Effector memory CD8-positive, alpha-beta T cell (primary cell): ENCODE results near the gene ZDHHC19.
"Not testable (repeated sequence)": the region's sequence is repeated elsewhere in the genome, so short reads cannot be mapped to it uniquely, and the experiment has no call there.

ENCODE experiments used
- ATAC-seq: fragments of 150-1000 bp; cut with Tn5 transposase; replicated peaks from 2 replicates; pipeline ENCODE4 v1.10.0; 2021; ENCODE audit warnings: mild to moderate bottlenecking, moderate library complexity
- DNase-seq, 3 experiments: peaks; one replicate each; pipeline ENCODE4 v3.0.0; 2021
- H3K27ac Mint-ChIP-seq, 2 donors: one replicate each; pipeline ENCODE4 v1.8.0; 2022; ENCODE audit warnings: mild to moderate bottlenecking in 2 of 2, mixed read lengths in 2 of 2, moderate library complexity in 2 of 2
- H3K27me3 Mint-ChIP-seq, 2 donors: one replicate each; pipeline ENCODE4 v1.8.0; 2022; ENCODE audit warnings: mixed read lengths in 2 of 2
- H3K36me3 Mint-ChIP-seq: one replicate; pipeline ENCODE4 v1.8.0; 2022; ENCODE audit warnings: mild to moderate bottlenecking, moderate library complexity, mixed read lengths; ENCODE audit not compliant: insufficient read depth
- H3K4me1 Mint-ChIP-seq, 2 donors: one replicate each; pipeline ENCODE4 v1.8.0; 2022; ENCODE audit warnings: low read depth in 2 of 2, mixed read lengths in 2 of 2
- H3K4me3 Mint-ChIP-seq, 2 donors: one replicate each; pipeline ENCODE4 v1.8.0; 2022; ENCODE audit warnings: mild to moderate bottlenecking in 2 of 2, mixed read lengths in 2 of 2, moderate library complexity in 2 of 2
- H3K9me3 Mint-ChIP-seq, 2 donors: one replicate each; pipeline ENCODE4 v1.8.0; 2022; ENCODE audit warnings: mixed read lengths in 2 of 2
- total RNA-seq, 9 experiments: gene quantifications; one replicate each; lab custom pipeline; 2026; lab: John Stamatoyannopoulos, UW

ZDHHC19 gene
- 0 to 0.38 (median 0) reads per million in 9 experiments for total RNA-seq

GRCh38 chr3:196210673-196211556 lies at the start of gene ZDHHC19:
ZDHHC19 (minus strand) TSS chr3:196211400; CDS start chr3:196211315, 85 bp downstream.
- DNase-seq (no peak), ATAC-seq (no peak)
- no peaks in the 10 kb centered on the region for H3K27me3 Mint-ChIP-seq
- no peak within 1 kb of the TSS for H3K4me3 Mint-ChIP-seq
- H3K9me3 Mint-ChIP-seq: no peaks in the 10 kb centered on the region
- peaks cover 7 to 11% of the 10 kb centered on the region in 2 donors for H3K4me1 Mint-ChIP-seq
- no peak within 1 kb of the TSS for H3K27ac Mint-ChIP-seq
- peaks cover 9% of the 10 kb centered on the region for H3K36me3 Mint-ChIP-seq

GRCh38 chr3:196260784-196261183 lies 49.6 kb upstream of the ZDHHC19 start:
- H3K9me3 Mint-ChIP-seq: peaks cover 0 to 2% of the 10 kb centered on the region in 2 donors

GRCh38 chr3:196255776-196256175 lies 44.6 kb upstream of the ZDHHC19 start:
- no peak for DNase-seq
- H3K27ac Mint-ChIP-seq: peak overlapping the region in 1 of 2 donors; percentile 74
- peaks cover 33% of the 10 kb centered on the region for H3K36me3 Mint-ChIP-seq
- H3K27me3 Mint-ChIP-seq: no peaks in the 10 kb centered on the region
- no peaks in the 10 kb centered on the region for H3K9me3 Mint-ChIP-seq
- H3K4me1 Mint-ChIP-seq: peaks cover under 1 to 3% of the 10 kb centered on the region in 2 donors
- ATAC-seq: no peak
- H3K4me3 Mint-ChIP-seq: no peak overlapping the region

More at GRCh38 chr3:196260784-196261183, 49.6 kb upstream of the ZDHHC19 start:
- Mint-ChIP-seq H3K27ac (peak overlapping the region in 1 of 2 donors; percentile 35), H3K4me3 (no peak overlapping the region), H3K36me3 (peaks cover 52% of the 10 kb centered on the region), H3K27me3 (no peaks in the 10 kb centered on the region), H3K4me1 (peaks cover 2 to 13% of the 10 kb centered on the region in 2 donors)
- DNase-seq (no peak), ATAC-seq (no peak)

- DNase-seq (no peak), ATAC-seq (no peak)
- H3K36me3 Mint-ChIP-seq: peaks cover 30% of the 10 kb centered on the region
- no peaks in the 10 kb centered on the region for H3K27me3 Mint-ChIP-seq
- no peak overlapping the region for H3K4me3 Mint-ChIP-seq
- peaks cover 0 to 3% of the 10 kb centered on the region in 2 donors for H3K4me1 Mint-ChIP-seq
- H3K9me3 Mint-ChIP-seq: no peaks in the 10 kb centered on the region
- H3K27ac Mint-ChIP-seq: peak overlapping the region in 1 of 2 donors; percentile 1
Measured at GRCh38 chr3:196254376-196255283, 43.4 kb upstream of the ZDHHC19 start.

- DNase-seq: no peak
- Mint-ChIP-seq H3K4me3 (no peak overlapping the region), H3K9me3 (no peaks in the 10 kb centered on the region), H3K4me1 (peaks cover 0 to 2% of the 10 kb centered on the region in 2 donors), H3K27me3 (no peaks in the 10 kb centered on the region), H3K27ac (no peak overlapping the region), H3K36me3 (peaks cover 25% of the 10 kb centered on the region)
- no peak for ATAC-seq
Measured at GRCh38 chr3:196251918-196252317, 40.7 kb upstream of the ZDHHC19 start.

- Mint-ChIP-seq H3K27me3 (no peaks in the 10 kb centered on the region), H3K36me3 (peaks cover 33% of the 10 kb centered on the region), H3K4me1 (no peaks in the 10 kb centered on the region), H3K27ac (peak overlapping the region; percentile 9 to 46), H3K4me3 (no peak overlapping the region), H3K9me3 (no peaks in the 10 kb centered on the region)
- peak; percentile 89 for ATAC-seq
- DNase-seq: no peak
Measured at GRCh38 chr3:196246612-196247308, 35.6 kb upstream of the ZDHHC19 start.

- ATAC-seq, H3K4me3 Mint-ChIP-seq, H3K9me3 Mint-ChIP-seq, DNase-seq, H3K27me3 Mint-ChIP-seq, H3K4me1 Mint-ChIP-seq, H3K27ac Mint-ChIP-seq: not testable (repeated sequence)
- peaks cover 57% of the 10 kb centered on the region for H3K36me3 Mint-ChIP-seq
Measured at GRCh38 chr3:196244166-196244565, 33.0 kb upstream of the ZDHHC19 start.

- peaks cover 56% of the 10 kb centered on the region for H3K36me3 Mint-ChIP-seq
- no peak overlapping the region for H3K4me3 Mint-ChIP-seq
- no peaks in the 10 kb centered on the region for H3K9me3 Mint-ChIP-seq
- peaks cover 8% of the 10 kb centered on the region in 2 donors for H3K4me1 Mint-ChIP-seq
- no peaks in the 10 kb centered on the region for H3K27me3 Mint-ChIP-seq
- DNase-seq: no peak
- ATAC-seq: no peak
- no peak overlapping the region for H3K27ac Mint-ChIP-seq
Measured at GRCh38 chr3:196241704-196242103, 30.5 kb upstream of the ZDHHC19 start.

- DNase-seq: no peak
Measured at GRCh38 chr3:196240424-196240823, 29.2 kb upstream of the ZDHHC19 start.

GRCh38 chr3:196238612-196239560 lies 27.7 kb upstream of the ZDHHC19 start:
- Mint-ChIP-seq H3K4me3 (no peak overlapping the region), H3K36me3 (peaks cover 42% of the 10 kb centered on the region), H3K27ac (no peak overlapping the region), H3K9me3 (no peaks in the 10 kb centered on the region), H3K27me3 (no peaks in the 10 kb centered on the region), H3K4me1 (peaks cover 13 to 22% of the 10 kb centered on the region in 2 donors)
- DNase-seq (no peak), ATAC-seq (no peak)

More at GRCh38 chr3:196240424-196240823, 29.2 kb upstream of the ZDHHC19 start:
- H3K27ac Mint-ChIP-seq: no peak overlapping the region
- no peaks in the 10 kb centered on the region for H3K9me3 Mint-ChIP-seq
- H3K27me3 Mint-ChIP-seq: no peaks in the 10 kb centered on the region
- peaks cover 43% of the 10 kb centered on the region for H3K36me3 Mint-ChIP-seq
- peaks cover 10 to 19% of the 10 kb centered on the region in 2 donors for H3K4me1 Mint-ChIP-seq
- ATAC-seq: no peak
- no peak overlapping the region for H3K4me3 Mint-ChIP-seq

- Mint-ChIP-seq H3K27ac (peak overlapping the region; percentile 36 to 65), H3K36me3 (peaks cover 48% of the 10 kb centered on the region)
- peak; percentile 73 for ATAC-seq
Measured at GRCh38 chr3:196237203-196237602, 26.0 kb upstream of the ZDHHC19 start.

GRCh38 chr3:196236223-196236622 lies 25.0 kb upstream of the ZDHHC19 start:
- ATAC-seq (no peak), DNase-seq (no peak)
- no peaks in the 10 kb centered on the region for H3K9me3 Mint-ChIP-seq
- H3K36me3 Mint-ChIP-seq: peaks cover 38% of the 10 kb centered on the region
- H3K4me1 Mint-ChIP-seq: peaks cover 13 to 22% of the 10 kb centered on the region in 2 donors
- no peaks in the 10 kb centered on the region for H3K27me3 Mint-ChIP-seq
- peak overlapping the region in 1 of 2 donors; percentile 62 for H3K27ac Mint-ChIP-seq
- H3K4me3 Mint-ChIP-seq: no peak overlapping the region

More at GRCh38 chr3:196237203-196237602, 26.0 kb upstream of the ZDHHC19 start:
- Mint-ChIP-seq H3K4me3 (no peak overlapping the region), H3K27me3 (no peaks in the 10 kb centered on the region), H3K4me1 (peaks cover 13 to 22% of the 10 kb centered on the region in 2 donors), H3K9me3 (no peaks in the 10 kb centered on the region)
- no peak for DNase-seq
